H1 (cell line): Measurements from ENCODE around the gene STAMBPL1. TPM values are rescaled to one million over a fixed set of nuclear protein-coding genes. Genes with fewer than 3 reads are reported as not detected.

ENCODE experiments used
- CTCF ChIA-PET: fragments of 300-600 bp; sonication (Branson Sonifier 250); formaldehyde crosslinking; loops from one replicate; lab custom pipeline; 2021; ENCODE audit not compliant: partially characterized antibody; lab: Charles Lee
- POLR2A ChIA-PET: fragments of 300-600 bp; sonication (Branson Sonifier 250); formaldehyde crosslinking; loops from one replicate; lab custom pipeline; 2021; ENCODE audit warnings: inconsistent platforms; ENCODE audit not compliant: partially characterized antibody; lab: Charles Lee
- DNase-seq, 2 experiments: peaks; one replicate each; pipeline versions ENCODE4 v3.0.0 to v3.0.0-alpha.2; 2010 to 2022; ENCODE audit warnings: low spot score in 2 of 2, low read depth in 1 of 2, mixed read lengths in 1 of 2
- FAIRE-seq: peaks from 2 replicates; lab custom pipeline; 2011; peaks lifted over from hg19 to GRCh38; lab: Jason Lieb, UNC
- H2AFZ ChIP-seq: 2 replicates; pipeline ENCODE4 v1.8.1; 2012; ENCODE audit warnings: low read length, inconsistent platforms
- H2AK5ac ChIP-seq: 2 replicates; pipeline ENCODE4 v1.6.1; 2013; ENCODE audit warnings: low read depth, low read length
- H2BK120ac ChIP-seq: replicated peaks from 2 replicates; pipeline ENCODE3; 2013; ENCODE audit warnings: low read depth, low read length, inconsistent platforms
- H2BK12ac ChIP-seq: 2 replicates; pipeline ENCODE4 v1.6.1; 2013; ENCODE audit warnings: low read depth, low read length
- H2BK15ac ChIP-seq: 2 replicates; pipeline ENCODE4 v1.6.1; 2013; ENCODE audit warnings: low read length
- H2BK20ac ChIP-seq: 2 replicates; pipeline ENCODE4 v1.6.1; 2013; ENCODE audit warnings: low read length
- H2BK5ac ChIP-seq: 2 replicates; pipeline ENCODE4 v1.6.1; 2013; ENCODE audit warnings: low read depth, low read length
- H3K14ac ChIP-seq: 2 replicates; pipeline ENCODE4 v1.6.1; 2013; ENCODE audit warnings: inconsistent platforms; ENCODE audit not compliant: insufficient read length
- H3K18ac ChIP-seq: 2 replicates; pipeline ENCODE4 v1.6.1; 2013; ENCODE audit warnings: low read length; ENCODE audit errors: extremely low read depth
- H3K23ac ChIP-seq: 2 replicates; pipeline ENCODE4 v1.6.1; 2013; ENCODE audit warnings: inconsistent platforms; ENCODE audit not compliant: insufficient read length
- H3K23me2 ChIP-seq: 2 replicates; pipeline ENCODE4 v1.6.1; 2013; ENCODE audit warnings: low read depth, low read length
- H3K27ac ChIP-seq: 2 replicates; pipeline ENCODE4 v1.6.1; 2011; ENCODE audit warnings: low read depth, low read length, inconsistent platforms
- H3K27me3 ChIP-seq, 4 experiments: replicated peaks in 1 of 4; 1 replicate in 1 of 4; 2 replicates in 3 of 4; pipeline versions ENCODE4 v1.6.1 to v1.8.1; 2011 to 2013; ENCODE audit warnings: low read length in 3 of 4, mild to moderate bottlenecking in 3 of 4, inconsistent platforms in 2 of 4, mixed read lengths in 2 of 4, moderate library complexity in 1 of 4; ENCODE audit not compliant: control insufficient read depth in 3 of 4, insufficient read depth in 3 of 4; ENCODE audit errors: extremely low read depth in 1 of 4
- H3K36me3 ChIP-seq, 4 experiments: 2 replicates each; pipeline versions ENCODE4 v1.6.1 to v1.8.1; 2011 to 2013; ENCODE audit warnings: mild to moderate bottlenecking in 4 of 4, low read length in 3 of 4, moderate library complexity in 2 of 4, control low read depth in 1 of 4, inconsistent platforms in 1 of 4; ENCODE audit not compliant: insufficient read depth in 4 of 4, control insufficient read depth in 2 of 4
- H3K4ac ChIP-seq: replicated peaks from 2 replicates; pipeline ENCODE3; 2013; ENCODE audit warnings: low read length, low read depth, mixed read lengths, inconsistent platforms; ENCODE audit not compliant: insufficient read length
- H3K4me1 ChIP-seq, 4 experiments: replicated peaks in 1 of 4; 1 replicate in 1 of 4; 2 replicates in 3 of 4; pipeline versions ENCODE4 v1.6.1 to v1.8.1; 2011 to 2013; ENCODE audit warnings: low read length in 3 of 4, inconsistent platforms in 2 of 4, mixed read lengths in 1 of 4; ENCODE audit not compliant: insufficient read depth in 4 of 4, control insufficient read depth in 3 of 4
- H3K4me2 ChIP-seq, 2 experiments: 2 replicates each; pipeline versions ENCODE4 v1.6.1 to v1.8.1; 2011 to 2013; ENCODE audit warnings: low read depth in 2 of 2, low read length in 2 of 2, control low read depth in 1 of 2, inconsistent platforms in 1 of 2, mild to moderate bottlenecking in 1 of 2; ENCODE audit not compliant: insufficient read depth in 1 of 2
- H3K4me3 ChIP-seq, 4 experiments: fragments of 200-600, 300-600 bp in 1 of 4; sonication (generic), shearing (Covaris generic), sonication (Bioruptor Twin) in 1 of 4; 2 replicates each; pipeline versions ENCODE4 v1.5.1 to v1.8.1; 2011 to 2016; ENCODE audit warnings: low read length in 4 of 4, low read depth in 3 of 4, control low read depth in 2 of 4, inconsistent platforms in 2 of 4, mild to moderate bottlenecking in 2 of 4, mixed read lengths in 1 of 4, moderate library complexity in 1 of 4; ENCODE audit not compliant: insufficient read depth in 2 of 4; ENCODE audit errors: extremely low read depth in 1 of 4
- H3K56ac ChIP-seq: replicated peaks from 2 replicates; pipeline ENCODE3; 2013; ENCODE audit warnings: low read depth, mild to moderate bottlenecking, mixed read lengths, low read length, inconsistent platforms; ENCODE audit not compliant: insufficient read length
- H3K79me1 ChIP-seq: 2 replicates; pipeline ENCODE4 v1.6.1; 2013; ENCODE audit warnings: low read depth, low read length, control low read depth
- H3K79me2 ChIP-seq, 2 experiments: 2 replicates each; pipeline versions ENCODE4 v1.6.1 to v1.8.1; 2012 to 2013; ENCODE audit warnings: low read length in 2 of 2, mild to moderate bottlenecking in 2 of 2, inconsistent platforms in 1 of 2; ENCODE audit not compliant: insufficient read depth in 2 of 2, control insufficient read depth in 1 of 2
- H3K9ac ChIP-seq, 4 experiments: replicated peaks in 1 of 4; 1 replicate in 1 of 4; 2 replicates in 3 of 4; pipeline versions ENCODE4 v1.6.1 to v1.8.1; 2011 to 2013; ENCODE audit warnings: low read depth in 3 of 4, low read length in 3 of 4, control low read depth in 2 of 4, mild to moderate bottlenecking in 2 of 4, moderate library complexity in 2 of 4, inconsistent platforms in 1 of 4; ENCODE audit errors: extremely low read depth in 1 of 4
- H3K9me3 ChIP-seq, 2 experiments: 2 replicates each; pipeline versions ENCODE4 v1.6.1 to v1.8.1; 2012 to 2013; ENCODE audit warnings: mild to moderate bottlenecking in 2 of 2, moderate library complexity in 2 of 2, control low read depth in 1 of 2, inconsistent platforms in 1 of 2, low read depth in 1 of 2, low read length in 1 of 2, mixed read lengths in 1 of 2; ENCODE audit not compliant: insufficient read depth in 2 of 2
- H4K20me1 ChIP-seq, 2 experiments: replicated peaks in 1 of 2; 2 replicates each; pipeline versions ENCODE3 to v1.8.1; 2011 to 2013; ENCODE audit warnings: inconsistent platforms in 2 of 2, low read length in 2 of 2, mild to moderate bottlenecking in 1 of 2; ENCODE audit not compliant: insufficient read depth in 2 of 2, control insufficient read depth in 1 of 2
- H4K5ac ChIP-seq: 2 replicates; pipeline ENCODE4 v1.6.1; 2013; ENCODE audit warnings: low read length, low read depth, mixed read lengths, inconsistent platforms; ENCODE audit not compliant: insufficient read length
- H4K8ac ChIP-seq: 2 replicates; pipeline ENCODE4 v1.8.0; 2013; ENCODE audit warnings: mild to moderate bottlenecking, moderate library complexity, low read length, inconsistent platforms; ENCODE audit not compliant: insufficient read depth; ENCODE audit errors: extremely low read depth
- H4K91ac ChIP-seq: replicated peaks from 2 replicates; pipeline ENCODE3; 2013; ENCODE audit warnings: low read length, mixed read lengths, inconsistent platforms; ENCODE audit not compliant: insufficient read length
- CHD1 ChIP-seq: IDR thresholded peaks from 2 replicates; pipeline ENCODE4 v1.6.1; 2012; ENCODE audit warnings: low read depth, low read length, improper control_type of control experiment
- JUND ChIP-seq: IDR thresholded peaks from 2 replicates; pipeline ENCODE4 v1.6.1; 2011; ENCODE audit warnings: mild to moderate bottlenecking, improper control_type of control experiment, low read length
- polyA plus RNA-seq, 7 experiments: library from polyadenylated mRNA; depleted of rRNA in 3 of 7; stranded (reverse) in 5 of 7; unstranded in 2 of 7; fragments of >200 nt in 5 of 7; fragments of 200-250 nt in 2 of 7; gene quantifications; 1 replicate in 5 of 7; 2 replicates in 1 of 7; 4 replicates in 1 of 7; pipeline versions ENCODE4 v1.2.1 to v1.2.3, GENCODE V29; 2011 to 2013; ENCODE audit warnings: missing spikeins in 2 of 7, mixed read lengths in 2 of 7
- total RNA-seq: library from RNA; stranded (reverse); fragmentation: NEBNext Ultra II Directional; extraction: Animal tissue kit (Norgen Biotek cat#: 25700); gene quantifications from 2 replicates; pipeline ENCODE4 v1.2.1, GENCODE V29; 2021

Gene STAMBPL1
- total and polyA plus RNA-seq, 2 of the 8 experiments (the other 6 are each of a cell fraction or from before 2014, with no cell fraction given): 5.5 TPM

DNA sequence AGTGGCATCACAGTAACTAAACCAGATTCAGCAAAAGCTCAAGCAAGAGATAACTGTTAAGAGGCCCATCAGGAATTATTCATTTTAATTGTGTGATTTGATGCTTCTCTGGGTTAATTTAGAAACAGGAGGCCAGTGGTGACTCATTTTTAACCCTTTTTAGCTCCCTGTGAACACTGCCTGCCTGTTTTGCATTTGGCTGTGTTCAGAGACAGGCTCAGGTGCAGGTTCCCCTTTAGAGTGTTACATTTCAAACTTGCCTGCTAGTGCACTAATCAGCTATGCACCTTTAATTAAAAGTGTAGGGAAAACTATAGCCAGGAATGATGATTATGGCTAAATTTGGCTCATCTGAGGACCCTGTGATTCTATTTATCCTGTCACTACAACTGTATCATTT lies 6.5 kb downstream of the STAMBPL1 start:
- H3K27ac ChIP-seq: no peak overlapping the region
- no peak overlapping the region for H2BK5ac ChIP-seq
- ChIA-PET CTCF (interaction anchor here (1.2 to 2.4 kb wide), 2 partner anchors 47 to 50 kb away, joined by 5 to 16 read pairs; no protein-coding TSS in a partner anchor), POLR2A (no interaction called here)
- H4K20me1 ChIP-seq: no peaks in the 10 kb centered on the region
- H2BK15ac ChIP-seq: no peak overlapping the region
- H3K4ac ChIP-seq: no peak overlapping the region
- H4K5ac ChIP-seq: no peak overlapping the region
- no peaks in the 10 kb centered on the region for H3K23me2 ChIP-seq
- H3K23ac ChIP-seq: no peak overlapping the region
- no peak overlapping the region for H3K4me3 ChIP-seq
- H3K4me2 ChIP-seq: no peak overlapping the region
- no peak overlapping the region for H2BK120ac ChIP-seq
- H2AK5ac ChIP-seq: no peak overlapping the region
- no peak overlapping the region for H2BK20ac ChIP-seq
- no peak overlapping the region for H4K91ac ChIP-seq
- no peak overlapping the region for H3K56ac ChIP-seq
- H3K27me3 ChIP-seq: no peaks in the 10 kb centered on the region
- no peak overlapping the region for H2BK12ac ChIP-seq
- no peaks in the 10 kb centered on the region for H3K79me1 ChIP-seq
- H3K9me3 ChIP-seq: no peaks in the 10 kb centered on the region
- FAIRE-seq: no peak
- no peak overlapping the region for H2AFZ ChIP-seq
- H4K8ac ChIP-seq: no peak overlapping the region
- H3K4me1 ChIP-seq: no peaks in the 10 kb centered on the region; a peak in 1 of 7 replicates
- H3K9ac ChIP-seq: no peak overlapping the region
- DNase-seq: no peak
- no peaks in the 10 kb centered on the region for H3K79me2 ChIP-seq
- no peaks in the 10 kb centered on the region for H3K36me3 ChIP-seq
- no peak for TF ChIP-seq CHD1
- TF ChIP-seq JUND: peak; percentile 87
- H3K18ac ChIP-seq: no peak overlapping the region
- H3K14ac ChIP-seq: no peak overlapping the region
